HG02981 (cell line): ENCODE data around the gene ZNF497.
A peak's percentile ranks its signal among the peaks of the same experiment; 100 is the strongest.
"Not testable (repeated sequence)": the region's sequence is repeated elsewhere in the genome, so short reads cannot be mapped to it uniquely, and the experiment has no call there.

Experiments
- ATAC-seq: cut with Tn5 transposase; IDR thresholded peaks from one replicate; pipeline ENCODE4 v1.9.1; 2021; ENCODE audit warnings: mild to moderate bottlenecking, moderate library complexity; ENCODE audit not compliant: unreplicated experiment

Gene ZNF497

GRCh38 chr19:58362272-58362994 is at the start of gene ZNF497:
Gene ZNF497 (minus strand): TSS chr19:58362751. CDS start chr19:58357635, 5,116 bp downstream.
- ATAC-seq: peak; percentile 83

- ATAC-seq: no peak
Measured at GRCh38 chr19:58409010-58409790, 46.6 kb upstream of the ZNF497 start.

- ATAC-seq: peak; percentile 94
Measured at GRCh38 chr19:58408152-58409009, 45.8 kb upstream of the ZNF497 start, which contains the start of gene ZNF584. Gene ZNF584 (plus strand): TSS chr19:58408649. CDS start chr19:58409148, 499 bp downstream.

- ATAC-seq: peak; percentile 8
Measured at GRCh38 chr19:58407658-58408151, 45.2 kb upstream of the ZNF497 start.

- no peak for ATAC-seq
Measured at GRCh38 chr19:58406818-58407657, 44.5 kb upstream of the ZNF497 start.

- ATAC-seq: not testable (repeated sequence)
Measured at GRCh38 chr19:58403920-58404478, 41.4 kb upstream of the ZNF497 start.

GRCh38 chr19:58401840-58402421 is 39.4 kb upstream of the ZNF497 start:
- no peak for ATAC-seq

- ATAC-seq: peak; percentile 98
Measured at GRCh38 chr19:58400916-58401839, 38.6 kb upstream of the ZNF497 start.

GRCh38 chr19:58400316-58400915 is 37.9 kb upstream of the ZNF497 start:
- no peak for ATAC-seq

- ATAC-seq: no peak
Measured at GRCh38 chr19:58399903-58400302, 37.4 kb upstream of the ZNF497 start.

- ATAC-seq: no peak
Measured at GRCh38 chr19:58398545-58398944, 36.0 kb upstream of the ZNF497 start.

GRCh38 chr19:58398087-58398486 is 35.5 kb upstream of the ZNF497 start:
- no peak for ATAC-seq

GRCh38 chr19:58397533-58398037 is 35.0 kb upstream of the ZNF497 start:
- no peak for ATAC-seq

GRCh38 chr19:58396691-58397532 is 34.4 kb upstream of the ZNF497 start:
- no peak for ATAC-seq

- no peak for ATAC-seq
Measured at GRCh38 chr19:58395979-58396627, 33.6 kb upstream of the ZNF497 start.
